Left lung (tissue), 10 donors: ENCODE data around the gene ADCY2. TPM values are rescaled to one million over a fixed set of nuclear protein-coding genes. Genes with fewer than 3 reads are reported as not detected.

Source experiments
- ATAC-seq: fragments of 200-7000 bp; cut with Tn5 transposase; one replicate; pipeline ENCODE4 v1.9.1; 2020; ENCODE audit warnings: moderate library complexity
- DNase-seq, 4 donors: peaks; one replicate each; pipeline ENCODE4 v3.0.0-alpha.2; 2013 to 2020
- H3K27ac ChIP-seq, 2 donors: fragments of 200-600 bp; sonication (generic) in 1 of 2; one replicate each; pipeline versions ENCODE4 v1.5.0 to v1.8.0; 2020 to 2021
- H3K27me3 ChIP-seq, 2 donors: fragments of 200-600 bp; sonication (generic) in 1 of 2; one replicate each; pipeline versions ENCODE4 v1.5.0 to v1.8.0; 2020 to 2021
- H3K36me3 ChIP-seq, 2 donors: fragments of 200-600 bp; sonication (generic) in 1 of 2; one replicate each; pipeline versions ENCODE4 v1.5.0 to v1.8.0; 2020 to 2021
- H3K4me1 ChIP-seq, 2 donors: fragments of 200-600 bp; one replicate each; pipeline ENCODE4 v1.8.0; 2021
- H3K4me3 ChIP-seq, 2 donors: fragments of 200-600 bp; sonication (generic) in 1 of 2; one replicate each; pipeline versions ENCODE4 v1.5.0 to v1.8.0; 2020 to 2021; ENCODE audit warnings: mild to moderate bottlenecking in 1 of 2
- H3K9me3 ChIP-seq, 2 donors: fragments of 200-600 bp; sonication (generic) in 1 of 2; one replicate each; pipeline versions ENCODE4 v1.5.0 to v1.8.0; 2020 to 2021
- intact Hi-C, 2 donors: fragments of 100-400 bp; cut with DNase I; formaldehyde crosslinking; loops; one replicate each; pipeline versions ENCODE4 v1.11.2 to v1.14.2; 2022
- polyA plus RNA-seq, 6 donors: library from polyadenylated mRNA; unstranded; fragments of 120-200 nt; gene quantifications; one replicate each; pipeline ENCODE4 v1.2.1, GENCODE V29; 2013; ENCODE audit not compliant: insufficient read length in 6 of 6
- total RNA-seq, 2 donors: library from RNA; stranded (reverse); fragmentation: NEBNext Ultra II Directional; extraction: Animal tissue kit (Norgen Biotek cat#: 25700); gene quantifications; one replicate each; pipeline ENCODE4 v1.2.1, GENCODE V29; 2021
- TF ChIP-seq, protein P1 (sequence below), 2 donors: fragments of 200-600 bp; sonication (generic) in 1 of 2; IDR thresholded peaks; one replicate each; pipeline versions ENCODE4 v1.5.0 to v1.8.0; 2021; ENCODE audit warnings: antibody characterized with exemption in 2 of 2
- donor health status: DM: no; HTN: yes; CAD: no.
- donor health status: DM: no; HTN: no; CAD: no.

ADCY2 gene
- total and polyA plus RNA-seq, 8 donors: 0.34 to 14.0 (median 9.6) TPM

DNA sequence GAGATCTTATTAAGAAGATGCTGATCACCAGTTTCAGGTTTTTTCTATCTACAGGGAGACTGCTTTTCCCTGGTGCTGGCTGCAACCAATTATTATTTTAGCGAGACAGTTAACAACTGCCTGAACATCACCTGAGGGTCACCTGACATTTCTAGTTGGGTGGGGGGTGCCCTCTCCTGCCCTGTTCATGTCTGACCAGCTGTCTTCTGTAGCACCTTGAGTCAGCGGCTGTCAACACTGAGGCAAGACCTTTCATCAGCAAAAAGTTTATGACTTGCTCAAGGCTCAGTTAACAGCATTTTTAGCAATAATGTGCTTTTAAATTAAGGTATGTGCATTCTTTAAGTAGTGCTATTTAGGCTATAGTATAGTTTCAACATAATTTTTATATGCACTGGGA, 58.0 kb downstream of the ADCY2 start:
- DNase-seq (no peak), ATAC-seq (no peak)
- no peaks in the 10 kb centered on the region for H3K4me1 ChIP-seq
- no peaks in the 10 kb centered on the region for H3K36me3 ChIP-seq
- TF ChIP-seq, protein P1, sequence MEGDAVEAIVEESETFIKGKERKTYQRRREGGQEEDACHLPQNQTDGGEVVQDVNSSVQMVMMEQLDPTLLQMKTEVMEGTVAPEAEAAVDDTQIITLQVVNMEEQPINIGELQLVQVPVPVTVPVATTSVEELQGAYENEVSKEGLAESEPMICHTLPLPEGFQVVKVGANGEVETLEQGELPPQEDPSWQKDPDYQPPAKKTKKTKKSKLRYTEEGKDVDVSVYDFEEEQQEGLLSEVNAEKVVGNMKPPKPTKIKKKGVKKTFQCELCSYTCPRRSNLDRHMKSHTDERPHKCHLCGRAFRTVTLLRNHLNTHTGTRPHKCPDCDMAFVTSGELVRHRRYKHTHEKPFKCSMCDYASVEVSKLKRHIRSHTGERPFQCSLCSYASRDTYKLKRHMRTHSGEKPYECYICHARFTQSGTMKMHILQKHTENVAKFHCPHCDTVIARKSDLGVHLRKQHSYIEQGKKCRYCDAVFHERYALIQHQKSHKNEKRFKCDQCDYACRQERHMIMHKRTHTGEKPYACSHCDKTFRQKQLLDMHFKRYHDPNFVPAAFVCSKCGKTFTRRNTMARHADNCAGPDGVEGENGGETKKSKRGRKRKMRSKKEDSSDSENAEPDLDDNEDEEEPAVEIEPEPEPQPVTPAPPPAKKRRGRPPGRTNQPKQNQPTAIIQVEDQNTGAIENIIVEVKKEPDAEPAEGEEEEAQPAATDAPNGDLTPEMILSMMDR (IDR thresholded peaks at IDR 0.05): no peak
- H3K27me3 ChIP-seq: no peaks in the 10 kb centered on the region
- no peak overlapping the region for H3K4me3 ChIP-seq
- H3K27ac ChIP-seq: no peak overlapping the region
- no peaks in the 10 kb centered on the region for H3K9me3 ChIP-seq
- intact Hi-C loops: no loop called here

DNA sequence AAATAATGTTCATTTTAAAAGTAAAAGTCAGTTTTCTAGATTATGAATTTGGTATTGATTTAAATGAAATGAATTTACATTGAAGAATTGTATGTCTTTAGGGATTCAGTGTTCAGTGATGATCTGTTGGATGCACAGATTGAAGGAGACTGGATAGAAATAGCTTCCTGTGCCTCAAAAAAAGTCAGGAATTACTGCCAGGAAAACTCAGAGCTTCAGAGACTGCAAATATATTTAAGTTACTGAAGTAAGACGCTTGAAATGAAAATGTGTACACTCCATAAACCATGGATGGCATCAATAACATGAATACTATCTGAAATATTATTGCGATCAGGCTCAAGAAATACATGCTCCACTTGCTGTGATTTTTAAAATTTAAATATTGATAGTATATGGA, 60.3 kb downstream of the ADCY2 start:
- H3K36me3 ChIP-seq: no peaks in the 10 kb centered on the region
- TF ChIP-seq, protein P1 (IDR thresholded peaks at IDR 0.05): no peak
- intact Hi-C loops: no loop called here
- H3K27ac ChIP-seq: no peak overlapping the region
- H3K4me3 ChIP-seq: no peak overlapping the region
- no peaks in the 10 kb centered on the region for H3K4me1 ChIP-seq
- ATAC-seq (no peak), DNase-seq (no peak)
- no peaks in the 10 kb centered on the region for H3K27me3 ChIP-seq
- no peaks in the 10 kb centered on the region for H3K9me3 ChIP-seq

DNA sequence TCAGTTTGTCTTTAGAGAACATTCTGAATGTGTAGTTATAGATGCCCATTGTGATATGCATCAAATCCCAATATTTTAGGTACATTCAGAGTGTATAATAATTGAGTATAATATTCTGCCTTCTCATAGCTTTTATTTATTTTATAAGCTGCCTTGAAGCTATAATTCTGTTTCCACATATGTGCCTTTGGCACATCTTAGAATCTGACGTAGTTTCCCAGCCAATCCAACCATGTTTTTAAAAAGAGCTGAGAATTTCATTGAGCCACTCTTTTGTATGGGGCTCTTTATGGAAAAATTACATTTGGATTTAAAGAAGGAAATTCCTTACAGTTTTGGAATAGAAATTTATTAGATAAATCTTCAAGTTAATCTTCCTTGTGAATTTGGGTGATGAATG, 65.4 kb downstream of the ADCY2 start:
- intact Hi-C loops: no loop called here
- no peaks in the 10 kb centered on the region for H3K4me1 ChIP-seq
- H3K4me3 ChIP-seq: no peak overlapping the region
- TF ChIP-seq, protein P1 (IDR thresholded peaks at IDR 0.05): no peak
- no peaks in the 10 kb centered on the region for H3K27me3 ChIP-seq
- H3K27ac ChIP-seq: no peak overlapping the region
- DNase-seq (no peak), ATAC-seq (no peak)
- no peaks in the 10 kb centered on the region for H3K9me3 ChIP-seq
- H3K36me3 ChIP-seq: no peaks in the 10 kb centered on the region

DNA sequence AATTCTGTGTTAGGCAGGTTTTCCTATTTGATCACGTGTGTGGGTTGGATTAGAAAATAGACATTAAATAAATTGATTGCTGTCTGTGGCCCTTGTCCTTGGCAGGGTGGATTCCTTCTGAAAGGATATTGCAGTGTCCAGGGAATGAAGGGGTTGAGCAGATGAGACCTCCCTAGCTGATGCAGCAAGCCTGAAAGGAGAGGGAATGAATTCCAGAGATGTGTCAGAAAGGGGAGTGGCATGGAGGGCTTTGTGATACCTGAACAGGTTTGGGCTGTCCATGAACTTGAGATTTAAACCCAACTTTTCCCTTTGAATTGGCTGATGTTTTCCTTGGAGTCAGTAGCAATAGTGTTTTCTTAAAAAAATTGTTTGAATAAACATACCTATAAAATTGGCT, 66.8 kb downstream of the ADCY2 start:
- intact Hi-C loops: no loop called here
- no peak for DNase-seq
- TF ChIP-seq, protein P1 (IDR thresholded peaks at IDR 0.05): no peak
- H3K27ac ChIP-seq: no peak overlapping the region
- no peaks in the 10 kb centered on the region for H3K4me1 ChIP-seq
- no peak for ATAC-seq
- H3K9me3 ChIP-seq: no peaks in the 10 kb centered on the region
- no peak overlapping the region for H3K4me3 ChIP-seq
- H3K27me3 ChIP-seq: no peaks in the 10 kb centered on the region
- no peaks in the 10 kb centered on the region for H3K36me3 ChIP-seq

DNA sequence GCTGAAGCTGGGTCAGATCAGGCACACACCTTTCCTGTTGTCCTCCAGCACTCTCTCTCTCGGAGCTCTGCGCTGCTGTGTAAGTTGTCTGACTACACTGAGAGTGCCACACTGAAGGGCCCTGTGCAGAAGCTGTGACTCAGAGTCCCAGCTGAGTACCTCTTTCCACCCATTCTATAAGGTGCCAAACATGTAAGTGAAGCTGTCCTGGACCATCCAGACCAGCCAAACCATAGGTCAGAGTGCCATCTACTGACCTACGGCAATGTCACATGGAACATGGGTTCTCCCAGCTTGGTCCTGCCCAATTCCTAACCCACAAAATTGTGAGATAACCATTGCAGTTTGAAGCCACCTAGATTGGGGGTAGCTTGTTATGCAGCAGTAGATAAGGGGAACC, 68.2 kb downstream of the ADCY2 start:
- Histone ChIP-seq H3K36me3 (no peaks in the 10 kb centered on the region), H3K27ac (no peak overlapping the region), H3K9me3 (no peaks in the 10 kb centered on the region), H3K27me3 (no peaks in the 10 kb centered on the region), H3K4me1 (no peaks in the 10 kb centered on the region), H3K4me3 (no peak overlapping the region)
- intact Hi-C loops: no loop called here
- DNase-seq: no peak
- TF ChIP-seq, protein P1 (IDR thresholded peaks at IDR 0.05): no peak
- no peak for ATAC-seq
